Mesenteric fat pad (tissue), 1 donor: ENCODE results near the gene PEAK1. TPM values are rescaled to one million over a fixed set of nuclear protein-coding genes. Genes with fewer than 3 reads are reported as not detected.

Source experiments
- DNase-seq: peaks from one replicate; pipeline ENCODE4 v3.0.0-alpha.2; 2020; ENCODE audit warnings: low spot score
- total RNA-seq: library from RNA; stranded (reverse); fragmentation: NEBNext Ultra II Directional; extraction: Animal tissue kit (Norgen Biotek cat#: 25700); gene quantifications from one replicate; pipeline ENCODE4 v1.2.1, GENCODE V29; 2021
- donor health status: DM: yes; HTN: yes; CAD: no.

PEAK1 gene
- total RNA-seq, 1 donor from 2014 or later: 83.4 TPM

DNA sequence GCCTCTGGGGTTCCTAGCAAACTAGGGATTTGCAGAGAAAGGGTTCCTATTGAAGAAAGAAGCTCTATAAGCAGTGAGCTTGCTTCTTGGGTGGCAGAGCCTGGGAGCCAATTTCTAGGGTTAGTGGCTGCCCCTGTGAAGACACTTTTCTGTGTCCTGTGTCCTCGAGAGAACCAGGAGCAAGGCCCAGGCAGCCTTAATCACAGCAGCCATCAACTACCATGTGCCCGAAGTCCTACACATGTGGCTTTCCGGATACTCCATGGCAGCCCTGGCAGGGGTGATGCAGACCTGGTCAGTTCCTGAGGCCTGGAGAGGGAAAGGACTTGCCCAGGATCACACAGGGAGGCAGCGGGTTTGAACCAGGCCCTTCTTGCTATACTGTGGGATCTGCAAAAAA lies 321.3 kb downstream of the PEAK1 start:
- no peak for DNase-seq

DNA sequence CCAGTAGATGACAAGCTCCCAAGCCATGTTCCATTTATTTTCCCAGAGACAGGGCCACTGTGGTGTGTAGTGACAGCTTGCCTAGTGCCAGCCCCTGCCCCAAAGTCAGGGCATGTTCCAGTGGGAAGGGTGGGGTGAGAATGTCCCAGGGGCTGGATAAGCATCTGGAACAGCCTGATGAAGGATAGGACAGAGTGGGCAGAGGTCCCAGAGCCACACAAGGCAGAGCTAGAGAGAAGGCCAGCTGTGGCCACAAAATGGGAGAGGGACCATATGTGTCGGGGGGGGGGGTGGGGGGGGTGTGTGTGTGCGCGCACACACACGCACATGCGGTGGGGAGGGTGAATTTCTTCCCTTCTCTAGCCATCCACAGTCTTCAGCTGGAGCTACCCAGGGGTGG lies 322.0 kb downstream of the PEAK1 start:
- DNase-seq: no peak

DNA sequence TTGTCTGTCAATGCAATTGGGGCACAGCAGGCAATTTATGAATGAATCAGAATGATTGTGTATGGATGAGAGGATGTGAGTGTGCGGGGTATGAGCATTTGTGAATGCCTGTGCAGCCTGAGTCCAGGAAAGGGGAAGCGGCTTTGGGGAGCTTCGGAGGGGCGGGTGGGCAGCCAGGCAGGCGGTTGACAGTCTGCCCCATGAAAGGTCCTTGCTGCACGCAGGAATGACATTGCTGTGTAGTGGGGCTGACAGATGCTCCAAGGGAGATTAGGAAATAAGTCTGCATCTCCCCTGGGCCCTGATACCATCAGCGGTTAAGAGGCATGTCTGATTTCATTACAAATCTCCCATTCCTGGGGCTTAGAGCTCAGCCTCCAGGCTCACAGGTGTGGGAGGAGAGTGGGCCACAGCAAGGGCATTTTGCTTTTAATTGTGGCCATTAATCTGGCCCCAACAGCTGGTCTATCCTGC lies 322.6 kb downstream of the PEAK1 start:
- no peak for DNase-seq

DNA sequence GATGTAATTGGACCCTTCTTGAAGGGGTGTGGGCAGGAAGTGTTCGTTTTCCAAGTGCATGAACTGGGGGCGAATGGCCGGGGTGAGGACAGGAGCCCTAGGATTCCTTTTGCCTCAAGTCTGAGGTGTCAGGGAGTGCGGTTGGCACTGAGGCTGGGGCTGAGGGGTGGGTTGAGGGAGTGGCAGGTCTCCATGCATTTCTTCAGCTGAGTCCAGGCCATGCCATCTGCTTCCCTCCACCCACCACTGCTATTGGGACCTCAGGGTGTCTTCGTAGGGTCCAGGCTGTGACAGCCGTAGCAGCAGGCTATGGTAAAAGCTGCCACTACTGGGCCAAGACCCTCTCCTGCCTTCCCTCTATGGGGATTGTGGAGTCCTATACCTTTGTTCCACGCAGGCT lies 323.4 kb downstream of the PEAK1 start:
- no peak for DNase-seq

DNA sequence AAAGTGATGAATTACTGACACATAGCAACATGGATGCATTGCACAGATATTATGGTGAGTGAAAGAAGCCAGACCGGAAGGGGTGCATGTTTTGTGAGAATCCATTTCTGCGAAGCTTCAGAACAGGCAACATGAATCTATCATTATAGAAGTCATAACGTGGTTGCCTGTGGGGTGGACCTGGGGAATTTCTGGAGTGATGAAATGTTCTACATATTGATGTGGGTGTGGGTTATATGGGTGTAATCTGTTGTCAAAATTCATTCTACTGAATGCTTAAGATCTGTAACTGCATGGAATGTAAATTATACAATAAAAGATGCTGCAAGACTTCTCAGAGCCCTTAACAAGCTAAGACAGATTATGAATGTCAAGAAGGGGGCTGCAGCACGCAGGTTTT lies 323.8 kb downstream of the PEAK1 start:
- DNase-seq: no peak

DNA sequence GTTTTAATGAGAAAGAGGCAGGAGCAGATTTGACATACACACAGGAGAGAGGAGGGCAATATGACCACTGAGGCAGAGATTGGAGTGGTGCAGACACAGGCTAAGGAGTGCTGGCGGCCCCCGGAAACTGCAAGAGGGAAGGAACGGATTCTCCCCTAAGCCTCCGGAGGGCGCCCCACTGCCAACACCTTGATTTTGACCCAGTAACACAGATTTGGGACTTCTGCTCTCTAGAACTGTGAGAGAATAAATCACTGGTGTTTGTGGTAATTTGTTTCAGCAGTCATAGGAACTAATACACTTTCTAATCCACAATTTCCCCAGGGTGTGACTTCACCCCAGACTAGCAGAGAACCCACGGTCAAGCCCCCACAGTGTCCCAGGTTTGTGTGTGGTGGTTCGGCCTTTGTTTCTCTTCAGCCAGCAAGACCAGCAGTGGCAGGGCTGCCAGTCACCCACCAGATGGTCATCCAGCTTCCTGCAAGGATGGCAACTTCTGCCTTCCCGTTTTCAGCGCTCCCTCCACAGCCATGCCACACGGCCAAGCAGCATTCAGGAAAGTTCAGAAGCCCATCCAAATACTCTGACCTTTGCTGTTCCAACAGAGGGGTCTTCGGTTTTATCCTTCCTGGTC lies 325.4 kb downstream of the PEAK1 start:
- DNase-seq: no peak

DNA sequence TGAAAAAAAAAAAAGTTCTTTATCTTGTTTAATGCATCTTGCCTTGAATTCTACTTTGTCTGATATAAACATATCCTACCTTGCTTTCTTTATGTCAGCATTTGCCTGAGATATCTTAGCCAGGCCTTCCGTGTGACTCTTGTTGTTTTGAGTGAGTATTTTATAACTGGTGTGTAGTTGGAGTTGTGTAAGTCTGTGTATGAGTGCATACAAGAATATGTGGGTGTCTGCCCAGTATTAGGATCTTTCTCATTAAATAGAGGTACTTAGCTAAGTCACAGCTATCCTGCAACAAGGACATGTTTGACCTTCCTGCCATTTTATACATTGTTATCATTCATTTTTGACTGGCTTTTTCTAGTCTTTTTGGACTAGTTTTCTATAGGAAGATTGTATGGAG lies 326.5 kb downstream of the PEAK1 start:
- no peak for DNase-seq

DNA sequence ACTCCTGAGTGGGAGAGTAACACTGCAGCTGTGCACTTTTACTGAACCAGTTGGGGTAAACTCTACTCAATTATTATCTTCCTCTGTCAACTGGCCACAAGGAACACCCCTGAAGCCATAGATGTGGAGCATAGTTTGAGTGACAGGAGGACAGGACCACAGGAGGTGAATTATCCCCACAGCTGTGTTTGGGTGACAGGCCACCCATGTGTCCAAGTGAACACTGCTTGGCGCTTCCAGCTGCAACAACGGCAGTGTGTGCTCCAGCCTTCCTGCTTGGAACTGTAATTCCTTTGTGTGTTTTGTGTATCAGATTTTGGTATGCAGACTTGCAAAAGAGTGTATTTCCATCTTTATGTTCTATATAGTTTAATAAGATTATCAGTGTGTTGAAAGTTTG lies 328.8 kb downstream of the PEAK1 start:
- no peak for DNase-seq

DNA sequence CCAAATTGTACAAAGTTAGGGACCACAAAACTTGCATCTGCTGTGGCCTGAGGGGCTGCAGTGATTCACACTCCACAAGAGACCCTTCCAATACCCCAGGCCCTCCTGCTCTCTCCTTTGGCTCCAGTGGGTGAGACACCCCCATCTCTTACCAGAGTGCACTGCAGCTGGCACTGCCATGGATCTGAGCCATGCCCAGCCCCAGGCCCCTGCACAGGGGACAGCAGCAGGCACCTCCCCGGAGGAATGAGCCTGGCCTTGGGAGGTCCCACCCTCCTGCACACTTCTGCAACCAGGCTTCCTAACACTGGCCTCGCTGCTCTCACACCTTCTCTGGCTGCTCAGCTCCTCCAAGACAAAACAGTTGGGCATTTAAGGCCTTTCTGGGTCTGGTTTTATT lies 332.7 kb downstream of the PEAK1 start:
- no peak for DNase-seq

DNA sequence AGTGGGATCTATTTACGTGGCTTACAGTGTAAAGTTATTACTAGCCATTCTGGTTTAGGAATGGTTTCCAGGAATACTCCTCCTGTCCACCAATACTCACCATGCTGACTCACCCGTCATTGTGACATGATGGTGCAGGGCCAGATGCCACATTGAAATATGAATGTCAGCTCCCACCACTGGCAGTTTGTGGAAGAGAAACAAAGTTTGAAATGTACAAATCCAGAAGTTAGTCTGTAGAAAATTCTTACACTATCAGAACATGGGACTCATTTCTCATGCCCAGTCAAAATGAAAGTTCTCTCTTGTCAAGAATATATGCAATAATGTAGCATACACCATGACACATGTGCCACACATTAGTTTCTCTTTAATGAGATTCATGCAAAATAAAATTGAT lies 334.6 kb downstream of the PEAK1 start:
- no peak for DNase-seq

DNA sequence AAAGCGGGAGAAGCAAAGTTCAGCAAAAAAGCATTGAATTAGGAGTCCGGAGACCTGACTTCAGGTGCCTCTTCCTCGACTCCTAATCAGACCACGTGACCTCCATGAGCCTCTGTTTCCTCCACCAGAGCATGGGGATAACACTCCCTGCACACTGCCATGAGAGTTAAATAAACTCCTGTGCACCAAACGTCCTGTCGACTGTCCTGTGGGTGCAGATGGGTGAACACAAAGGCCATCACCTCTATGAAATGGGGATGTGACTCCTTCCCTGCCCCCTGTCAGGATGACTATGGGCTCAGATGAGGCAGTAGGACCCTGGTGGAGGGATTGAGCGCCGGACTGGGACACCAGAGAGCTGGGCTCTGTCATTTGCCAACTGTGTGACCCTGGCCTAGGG lies 335.5 kb downstream of the PEAK1 start:
- DNase-seq: no peak

DNA sequence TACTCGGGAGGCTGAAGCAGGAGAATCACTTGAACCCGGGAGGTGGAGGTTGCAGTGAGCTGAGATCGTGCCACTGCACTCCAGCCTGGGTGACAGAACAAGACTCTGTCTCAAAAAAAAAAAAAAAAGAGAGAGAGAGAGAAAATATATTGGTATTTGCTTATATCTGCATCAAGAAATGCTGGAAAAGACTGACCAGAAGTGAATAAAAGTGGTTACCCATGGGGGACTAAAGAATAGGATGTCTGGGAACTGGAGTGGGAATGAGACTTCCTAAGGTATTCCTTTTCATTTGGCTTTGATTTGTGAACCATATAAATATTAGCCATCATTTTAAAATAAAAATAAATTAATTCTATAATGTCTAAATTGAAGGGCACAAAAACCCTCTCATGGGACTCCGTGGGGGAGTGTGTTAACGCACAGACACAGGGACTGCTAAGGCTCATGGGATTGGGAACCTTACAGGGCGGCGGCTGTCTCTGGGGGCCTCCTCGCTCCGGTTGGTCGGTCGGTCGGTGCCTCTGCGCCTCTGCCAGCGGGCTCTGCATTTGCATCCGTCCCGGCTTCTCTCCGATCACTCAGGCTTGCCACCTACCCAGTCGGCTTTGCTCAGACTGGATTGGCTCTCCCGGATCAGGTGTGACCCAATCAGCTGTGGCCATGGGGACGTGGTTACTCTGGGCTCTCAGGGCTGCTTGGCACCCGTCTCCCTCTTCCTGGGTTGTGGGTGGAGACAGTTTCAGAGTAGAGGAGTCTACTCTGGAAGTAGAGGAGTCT lies 336.3 kb downstream of the PEAK1 start:
- DNase-seq: no peak

DNA sequence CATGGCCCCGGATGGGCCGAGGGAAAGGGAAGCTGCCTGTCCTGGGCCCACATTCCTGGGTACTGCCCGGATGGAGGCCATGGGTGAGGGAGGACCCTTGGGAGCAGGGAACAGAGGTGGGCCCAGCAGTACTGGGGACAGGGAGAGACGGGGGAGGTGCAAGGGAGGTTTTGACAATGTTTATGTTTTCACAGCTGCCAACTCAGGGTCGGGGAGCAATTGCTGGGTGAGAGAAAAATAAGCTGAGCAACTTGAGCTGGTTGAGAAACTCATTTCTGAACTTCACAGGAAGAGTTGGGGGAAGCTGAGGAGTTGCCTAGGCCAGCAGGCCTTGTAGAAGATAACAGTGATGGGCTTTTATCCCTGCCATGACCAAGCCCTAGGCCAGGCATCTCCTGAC lies 337.9 kb downstream of the PEAK1 start:
- no peak for DNase-seq

DNA sequence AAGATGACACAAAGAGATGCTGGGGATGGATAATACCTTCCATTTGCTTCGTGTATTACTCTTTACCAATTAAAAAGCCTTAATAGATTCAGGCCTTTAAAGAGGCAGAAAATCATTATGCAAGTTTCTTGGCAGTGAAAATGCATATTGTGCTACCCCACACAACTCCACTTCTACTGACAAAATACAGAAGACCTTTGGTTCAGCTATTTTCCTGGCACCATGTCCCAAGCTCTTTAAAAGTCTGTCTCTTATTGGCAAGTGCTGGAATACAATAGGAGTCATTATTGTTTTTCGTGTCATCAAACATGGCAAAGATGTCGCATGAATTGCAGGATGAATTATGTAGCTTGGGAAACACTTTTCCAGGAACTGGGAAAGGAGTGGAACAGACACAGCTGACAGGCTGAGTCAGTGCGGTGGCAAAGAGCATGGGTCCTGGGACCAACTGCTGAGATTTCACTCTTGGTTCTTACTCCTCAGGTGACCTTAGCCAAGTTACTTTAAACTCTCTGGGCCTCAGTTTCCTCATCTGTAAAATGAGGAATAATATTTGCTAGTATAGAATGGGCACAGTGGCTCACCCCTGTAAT lies 343.5 kb downstream of the PEAK1 start:
- DNase-seq: no peak

DNA sequence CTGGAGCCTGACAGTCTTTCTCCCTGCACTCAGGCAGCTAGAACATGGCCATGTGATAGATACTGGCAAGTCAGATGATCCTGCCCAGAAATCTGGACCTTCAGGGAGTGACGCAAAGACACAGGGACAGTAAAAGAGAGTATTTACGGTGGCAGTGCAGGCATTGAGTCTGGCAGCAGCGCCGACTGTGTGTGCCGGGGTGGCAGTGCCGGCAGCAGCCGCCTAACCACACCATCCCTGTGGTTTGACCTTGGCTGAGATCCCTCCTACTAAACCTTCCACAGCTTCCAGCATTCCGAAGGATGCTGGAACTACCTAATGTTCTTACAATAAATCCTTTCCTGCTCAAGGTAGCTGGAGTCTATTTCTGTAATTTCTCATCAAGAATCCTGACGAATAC lies 344.4 kb downstream of the PEAK1 start:
- no peak for DNase-seq

DNA sequence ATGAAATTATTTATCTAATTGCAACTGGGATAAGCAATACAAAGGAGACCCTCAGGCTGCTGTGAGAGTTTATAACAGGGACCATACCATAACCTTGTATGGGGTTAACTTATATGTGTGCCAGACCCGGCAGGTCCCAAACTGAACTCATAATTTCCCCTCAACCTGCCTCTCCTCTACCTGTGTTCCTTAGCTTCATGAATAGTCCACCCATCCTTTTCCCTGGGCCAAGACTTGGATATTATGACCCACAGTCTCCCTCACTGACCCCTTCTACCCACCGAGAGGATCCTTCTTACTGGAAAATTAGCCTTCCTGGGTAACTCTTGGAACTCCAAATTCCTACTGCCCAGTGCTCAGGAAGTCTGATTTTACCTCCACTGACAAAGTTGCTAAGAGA lies 345.6 kb downstream of the PEAK1 start:
- no peak for DNase-seq

DNA sequence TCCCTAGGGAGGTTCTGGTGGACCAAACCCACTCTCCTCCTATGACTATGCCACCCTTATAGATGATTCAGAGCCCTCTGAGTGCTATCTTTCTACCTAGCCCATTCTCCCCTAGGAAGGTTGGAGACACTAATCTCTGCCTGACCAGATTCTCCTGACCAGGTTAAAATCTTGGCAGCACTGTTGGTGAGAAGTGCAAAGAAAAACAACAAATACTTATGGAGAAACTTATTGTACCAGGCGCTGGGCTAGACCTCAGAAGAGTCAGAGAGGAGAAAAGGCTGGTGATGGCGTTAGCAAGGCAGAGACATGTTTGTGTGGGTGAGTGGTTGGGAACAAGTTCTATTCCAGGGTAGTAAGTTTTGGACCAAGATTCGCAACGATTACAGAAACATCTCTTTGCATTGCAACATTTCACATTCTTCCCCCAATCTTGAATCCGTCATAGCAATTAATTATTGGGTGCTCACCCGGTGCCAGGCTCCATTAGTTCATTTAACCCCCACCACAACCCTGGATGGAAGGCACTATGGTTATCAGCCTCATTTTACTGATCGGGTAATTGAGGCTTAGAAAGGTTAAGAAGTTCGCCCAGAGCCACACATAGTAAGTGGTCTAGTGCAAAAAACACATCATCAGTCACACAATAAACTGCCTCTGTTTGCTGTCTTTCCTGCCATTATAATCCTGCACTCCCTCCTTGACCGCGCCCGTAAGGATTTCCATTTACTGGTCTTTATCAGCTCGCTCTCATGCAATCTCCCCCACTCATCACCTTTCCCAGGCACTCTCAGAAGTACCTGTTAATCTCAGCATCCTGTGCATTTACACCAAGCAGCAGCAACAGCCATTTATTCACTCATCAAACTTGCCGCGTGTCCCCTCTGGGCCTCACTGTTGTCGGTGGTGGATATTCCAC lies 348.3 kb downstream of the PEAK1 start:
- DNase-seq: no peak

DNA sequence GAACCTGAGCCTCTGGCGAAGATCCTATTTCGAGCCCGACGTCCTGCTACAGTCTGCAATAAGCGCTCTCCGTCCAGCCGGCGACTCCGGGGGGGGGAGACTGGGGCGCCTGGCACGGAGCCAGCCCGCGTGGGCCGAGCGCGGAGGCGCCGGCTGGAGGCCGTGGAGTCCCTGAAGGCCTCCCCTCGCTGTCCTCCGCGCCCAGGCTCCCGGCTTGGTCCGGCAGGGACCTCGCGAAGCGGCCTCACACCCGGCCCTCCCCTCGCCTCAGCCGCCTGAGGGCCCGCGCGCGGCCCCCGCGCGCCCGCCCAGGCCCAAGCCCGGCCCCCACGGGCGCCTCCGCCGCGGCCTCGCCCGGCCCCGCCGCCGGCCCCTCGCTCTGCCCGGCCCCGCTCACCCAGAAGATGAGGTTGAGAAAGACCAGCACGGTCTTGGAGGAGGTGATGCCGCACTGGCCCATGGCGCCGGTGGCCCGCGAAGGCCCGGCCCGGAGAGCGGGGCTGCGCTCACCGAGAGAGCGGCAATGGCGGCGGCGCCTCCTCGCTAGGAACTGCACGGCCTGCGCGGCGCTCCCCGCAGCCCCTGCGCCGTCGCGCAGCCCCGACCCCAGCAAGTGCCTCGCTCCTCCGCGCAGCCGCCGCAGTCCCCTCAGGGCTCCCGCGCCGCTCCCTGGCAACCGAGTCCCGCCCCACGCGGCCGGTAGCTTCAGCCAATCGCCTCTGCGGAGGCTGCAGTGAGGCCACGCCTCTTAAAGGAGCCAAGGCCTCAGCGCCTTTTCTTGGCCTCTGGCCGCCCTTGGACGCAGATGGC lies 349.2 kb downstream of the PEAK1 start, which contains the start of gene TSPAN3:
TSPAN3 (minus strand) TSS at position 615 of the 810 bp plus-strand sequence; CDS start at position 460, 155 bp downstream.
- peak; percentile 98 for DNase-seq

DNA sequence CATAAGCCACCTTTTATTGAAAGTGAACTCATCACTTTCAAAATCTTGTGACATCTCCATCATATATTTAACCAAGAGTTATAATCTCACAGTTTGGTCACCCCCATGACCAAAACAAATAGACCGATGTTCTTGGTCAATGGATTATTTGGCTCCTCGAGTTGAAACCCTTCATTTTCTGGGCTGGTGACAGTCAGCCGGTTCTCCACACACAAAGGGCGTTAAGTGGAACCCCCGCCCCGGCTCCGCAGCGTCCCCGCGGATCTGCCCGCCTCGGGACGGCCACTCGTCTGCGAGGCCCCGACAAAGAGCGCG lies 349.8 kb downstream of the PEAK1 start:
- DNase-seq: no peak

DNA sequence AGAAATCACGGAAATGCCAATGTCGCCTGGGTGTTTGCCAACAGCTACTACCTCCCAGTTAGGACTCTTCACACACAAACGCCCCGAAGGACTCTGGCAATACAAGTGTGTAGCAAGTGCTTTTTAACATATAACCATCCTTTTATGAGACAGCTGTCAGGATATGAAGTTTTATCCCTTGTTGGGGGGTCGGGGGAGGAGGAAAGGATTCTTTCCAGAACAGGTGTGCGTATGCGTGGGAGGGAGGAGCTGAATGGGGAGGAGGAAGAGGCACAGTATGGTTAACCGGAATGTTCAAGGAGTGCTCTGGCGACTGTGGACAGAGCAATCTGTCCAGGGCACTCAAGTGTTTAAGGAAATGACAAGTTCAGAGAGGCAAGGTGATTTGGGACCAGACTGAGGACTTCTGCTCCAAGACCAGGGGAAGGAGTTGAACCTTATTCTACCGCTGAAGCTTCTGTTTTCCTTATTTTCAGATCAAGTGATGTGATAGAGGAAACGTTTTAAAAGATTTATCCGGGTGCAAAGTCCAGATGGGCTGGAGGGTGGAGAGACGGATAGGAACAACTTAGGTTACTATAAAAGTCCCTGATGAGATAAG lies 350.3 kb downstream of the PEAK1 start:
- no peak for DNase-seq
